ENCODE results near the gene TPRA1. TPM values are rescaled to one million over a fixed set of nuclear protein-coding genes. Genes with fewer than 3 reads are reported as not detected.

TPRA1 gene
- polyA plus RNA-seq, 3 donors, result 25.8 to 36.8 (median 33.5) TPM

GRCh38 chr3:127593178-127593577 is 2.6 kb upstream of the TPRA1 start:
- no peak for DNase-seq (ENCODE audit: low read depth in 3 of 3, low spot score in 2 of 3)

GRCh38 chr3:127590282-127590592 is 296 bp downstream of the TPRA1 start:
- DNase-seq (ENCODE audit: low read depth in 3 of 3, low spot score in 2 of 3), result peak in 1 of 3 donors; percentile 44

GRCh38 chr3:127589600-127590281 is 792 bp downstream of the TPRA1 start:
- DNase-seq (ENCODE audit: low read depth in 3 of 3, low spot score in 2 of 3), result no peak

- DNase-seq (ENCODE audit: low read depth in 3 of 3, low spot score in 2 of 3), result no peak
These were observed 1.5 kb downstream of the TPRA1 start for GRCh38 chr3:127588806-127589577.

- DNase-seq (ENCODE audit: low read depth in 3 of 3, low spot score in 2 of 3), result no peak
These were observed 2.7 kb downstream of the TPRA1 start for GRCh38 chr3:127587876-127588275.

- no peak for DNase-seq (ENCODE audit: low read depth in 3 of 3, low spot score in 2 of 3)
These were observed 4.6 kb downstream of the TPRA1 start for GRCh38 chr3:127585813-127586413.

- DNase-seq (ENCODE audit: low read depth in 3 of 3, low spot score in 2 of 3), result no peak
These were observed 5.2 kb downstream of the TPRA1 start for GRCh38 chr3:127585163-127585812.

- DNase-seq (ENCODE audit: low read depth in 3 of 3, low spot score in 2 of 3), result no peak
These were observed 5.8 kb downstream of the TPRA1 start for GRCh38 chr3:127584734-127585133.

GRCh38 chr3:127580327-127581060 is 10.0 kb downstream of the TPRA1 start:
- no peak for DNase-seq (ENCODE audit: low read depth in 3 of 3, low spot score in 2 of 3)

- no peak for DNase-seq (ENCODE audit: low read depth in 3 of 3, low spot score in 2 of 3)
These were observed 11.7 kb downstream of the TPRA1 start for GRCh38 chr3:127578802-127579201.

GRCh38 chr3:127578168-127578567 is 12.4 kb downstream of the TPRA1 start:
- DNase-seq (ENCODE audit: low read depth in 3 of 3, low spot score in 2 of 3), result no peak

GRCh38 chr3:127577448-127577847 is 13.1 kb downstream of the TPRA1 start:
- DNase-seq (ENCODE audit: low read depth in 3 of 3, low spot score in 2 of 3), result no peak

GRCh38 chr3:127574880-127575878 is 15.4 kb downstream of the TPRA1 start:
- peak; percentile 67 to 80 (median 73) for DNase-seq (ENCODE audit: low read depth in 3 of 3, low spot score in 2 of 3)

GRCh38 chr3:127573912-127574311 is 16.6 kb downstream of the TPRA1 start:
- DNase-seq (ENCODE audit: low read depth in 3 of 3, low spot score in 2 of 3), result no peak

GRCh38 chr3:127573401-127573800 is 17.1 kb downstream of the TPRA1 start:
- DNase-seq (ENCODE audit: low read depth in 3 of 3, low spot score in 2 of 3), result no peak

GRCh38 chr3:127572735-127573134 is 17.8 kb downstream of the TPRA1 start:
- no peak for DNase-seq (ENCODE audit: low read depth in 3 of 3, low spot score in 2 of 3)

- no peak for DNase-seq (ENCODE audit: low read depth in 3 of 3, low spot score in 2 of 3)
These were observed 18.3 kb downstream of the TPRA1 start for GRCh38 chr3:127572186-127572585.

GRCh38 chr3:127570520-127570919 is 20.0 kb downstream of the TPRA1 start:
- DNase-seq (ENCODE audit: low read depth in 3 of 3, low spot score in 2 of 3), result no peak

- DNase-seq (ENCODE audit: low read depth in 3 of 3, low spot score in 2 of 3), result no peak
These were observed 21.4 kb downstream of the TPRA1 start for GRCh38 chr3:127569160-127569559.

- DNase-seq (ENCODE audit: low read depth in 3 of 3, low spot score in 2 of 3), result no peak
These were observed 21.9 kb downstream of the TPRA1 start for GRCh38 chr3:127568586-127568985.
